ENCODE data around the gene ST7.

ST7 gene

DNA sequence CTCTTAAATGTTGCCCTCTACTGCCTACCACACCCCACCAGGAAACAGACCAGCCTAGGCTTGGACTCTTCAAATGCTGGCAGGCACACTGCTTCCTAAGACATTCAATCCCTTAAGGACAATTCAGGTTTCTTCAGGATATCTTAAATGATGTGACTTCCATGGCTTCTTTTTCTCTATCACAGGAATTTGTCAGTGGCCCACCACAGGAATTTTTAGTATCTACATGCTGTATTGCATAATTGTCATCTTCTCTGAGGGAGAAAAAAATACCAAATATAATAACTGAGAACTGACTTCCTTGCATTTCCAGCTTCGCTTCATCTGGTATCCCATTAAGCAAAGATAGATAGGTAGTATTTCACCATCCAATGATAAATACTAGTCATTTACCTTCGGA lies 240.3 kb downstream of the ST7 start:
- no peaks in the 10 kb centered on the region for H3K4me1 Mint-ChIP-seq (ENCODE audit: low read depth)
- H3K27ac Mint-ChIP-seq = no peak overlapping the region
- no peak for DNase-seq (ENCODE audit: low spot score)
- no peaks in the 10 kb centered on the region for H3K9me3 Mint-ChIP-seq
- no peaks in the 10 kb centered on the region for H3K36me3 Mint-ChIP-seq (ENCODE audit: low read depth)
- H3K4me3 Mint-ChIP-seq = no peak overlapping the region
- H3K27me3 Mint-ChIP-seq (ENCODE audit: low read depth) = no peaks in the 10 kb centered on the region

DNA sequence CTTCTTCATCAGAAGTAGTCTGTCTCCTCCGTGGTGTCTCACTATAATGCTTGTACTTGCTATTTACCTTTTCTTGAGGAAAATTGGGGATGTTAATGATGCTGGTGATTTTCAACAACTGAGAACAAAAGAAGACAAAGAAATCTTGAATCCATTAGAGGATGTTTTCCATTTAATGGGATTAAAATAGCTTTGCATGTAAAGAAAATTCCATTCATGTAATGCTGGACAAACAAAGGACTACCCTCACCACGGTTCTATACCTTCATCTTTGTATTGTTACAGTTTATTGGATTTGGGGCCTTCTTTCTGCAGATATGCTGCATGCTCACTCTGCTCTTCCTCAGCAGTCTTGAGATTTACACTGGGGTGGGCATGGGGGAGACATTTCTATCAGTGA lies 241.1 kb downstream of the ST7 start:
- no peaks in the 10 kb centered on the region for H3K4me1 Mint-ChIP-seq (ENCODE audit: low read depth)
- H3K36me3 Mint-ChIP-seq (ENCODE audit: low read depth) = no peaks in the 10 kb centered on the region
- H3K4me3 Mint-ChIP-seq = no peak overlapping the region
- no peaks in the 10 kb centered on the region for H3K27me3 Mint-ChIP-seq (ENCODE audit: low read depth)
- H3K27ac Mint-ChIP-seq = no peak overlapping the region
- no peaks in the 10 kb centered on the region for H3K9me3 Mint-ChIP-seq
- DNase-seq (ENCODE audit: low spot score) = no peak

DNA sequence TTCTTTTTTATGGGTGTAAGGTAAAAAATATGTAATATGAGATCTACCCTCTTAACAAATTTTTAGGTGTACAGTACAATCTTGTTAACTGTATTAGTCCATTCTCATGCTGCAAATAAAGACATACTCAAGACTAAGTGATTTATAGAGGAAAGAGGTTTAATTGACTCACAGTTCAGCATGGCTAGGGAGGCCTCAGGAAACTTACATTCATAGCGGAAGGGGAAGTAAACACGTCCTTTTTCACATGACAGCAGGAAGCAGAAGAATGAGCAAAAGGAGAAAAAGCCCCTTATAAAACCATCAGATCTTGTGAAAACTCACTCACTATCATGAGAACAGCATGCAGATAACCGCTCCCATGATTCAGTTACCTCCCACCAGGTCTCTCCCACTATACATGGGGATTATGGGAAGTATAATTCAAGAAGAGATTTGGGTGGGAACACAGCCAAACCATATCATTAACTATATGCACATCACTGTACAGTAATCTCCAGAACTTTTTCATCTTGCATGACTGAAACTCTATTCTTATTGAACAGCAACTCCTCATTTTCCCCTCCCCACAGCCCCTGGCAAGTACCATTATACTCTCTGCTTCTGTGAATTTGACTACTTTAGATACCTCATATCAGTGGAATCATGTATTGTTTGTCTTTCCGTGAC lies 242.2 kb downstream of the ST7 start:
- no peak overlapping the region for H3K27ac Mint-ChIP-seq
- H3K27me3 Mint-ChIP-seq (ENCODE audit: low read depth) = no peaks in the 10 kb centered on the region
- no peaks in the 10 kb centered on the region for H3K36me3 Mint-ChIP-seq (ENCODE audit: low read depth)
- no peak for DNase-seq (ENCODE audit: low spot score)
- H3K9me3 Mint-ChIP-seq = no peaks in the 10 kb centered on the region
- no peak overlapping the region for H3K4me3 Mint-ChIP-seq
- no peaks in the 10 kb centered on the region for H3K4me1 Mint-ChIP-seq (ENCODE audit: low read depth)

DNA sequence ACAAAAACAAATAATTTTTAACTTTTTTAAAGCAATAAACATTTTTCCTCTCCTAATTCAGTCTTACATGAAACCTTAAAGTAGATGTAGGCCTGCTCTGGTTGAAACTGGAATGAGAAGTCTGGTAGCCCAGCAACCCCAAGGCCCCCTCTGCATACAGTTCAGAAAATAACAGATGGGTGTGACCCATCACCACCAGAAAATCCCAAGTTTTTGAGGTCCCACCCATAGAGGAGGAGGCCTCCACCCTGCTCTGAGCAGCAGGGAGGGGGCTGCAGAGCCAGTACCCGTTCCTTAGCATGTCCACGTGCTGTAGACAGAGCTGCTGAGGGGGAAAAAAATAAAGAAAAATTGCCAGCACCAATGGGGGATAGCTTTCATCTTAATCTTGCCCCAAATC lies 246.8 kb downstream of the ST7 start:
- no peaks in the 10 kb centered on the region for H3K36me3 Mint-ChIP-seq (ENCODE audit: low read depth)
- no peaks in the 10 kb centered on the region for H3K27me3 Mint-ChIP-seq (ENCODE audit: low read depth)
- H3K27ac Mint-ChIP-seq = no peak overlapping the region

DNA sequence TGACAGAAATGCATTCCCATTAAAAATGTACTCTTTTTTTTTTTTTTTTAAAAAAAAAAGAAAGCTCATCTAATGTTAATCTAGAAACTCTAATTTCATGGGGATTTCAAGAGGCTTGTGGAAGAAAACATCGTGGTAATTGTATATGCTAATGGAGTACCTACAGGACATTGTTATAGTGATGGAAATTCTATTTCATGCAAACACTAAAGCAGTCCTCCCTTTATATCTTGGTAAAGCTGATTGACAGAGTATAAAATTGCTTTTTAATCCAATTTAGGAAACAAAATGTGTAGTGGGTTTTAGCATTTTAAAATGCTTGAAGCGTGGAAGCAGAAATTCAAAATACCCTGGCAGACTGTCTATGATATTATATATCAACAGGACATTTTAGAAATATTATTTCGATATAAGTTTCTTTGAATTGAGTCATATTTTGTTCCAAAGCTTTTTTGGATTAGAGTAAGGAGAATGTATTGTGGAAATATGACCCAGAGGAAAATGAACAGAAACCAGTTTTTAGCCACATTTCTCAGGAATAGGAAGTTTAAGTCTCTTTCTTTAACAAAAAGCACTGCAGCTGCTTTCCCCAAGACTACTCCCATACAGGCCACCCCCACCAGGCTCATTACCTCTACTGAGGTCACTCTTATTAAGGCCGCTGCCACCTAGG lies 247.6 kb downstream of the ST7 start:
- no peaks in the 10 kb centered on the region for H3K9me3 Mint-ChIP-seq
- no peak overlapping the region for H3K4me3 Mint-ChIP-seq
- H3K27ac Mint-ChIP-seq = no peak overlapping the region
- no peaks in the 10 kb centered on the region for H3K4me1 Mint-ChIP-seq (ENCODE audit: low read depth)
- no peaks in the 10 kb centered on the region for H3K36me3 Mint-ChIP-seq (ENCODE audit: low read depth)
- DNase-seq (ENCODE audit: low spot score) = no peak
- H3K27me3 Mint-ChIP-seq (ENCODE audit: low read depth) = no peaks in the 10 kb centered on the region

More for the DNA sequence above, 246.8 kb downstream of the ST7 start:
- Mint-ChIP-seq H3K4me3 (no peak overlapping the region), H3K9me3 (no peaks in the 10 kb centered on the region), H3K4me1 (ENCODE audit: low read depth) (no peaks in the 10 kb centered on the region)
- DNase-seq (ENCODE audit: low spot score) = no peak

DNA sequence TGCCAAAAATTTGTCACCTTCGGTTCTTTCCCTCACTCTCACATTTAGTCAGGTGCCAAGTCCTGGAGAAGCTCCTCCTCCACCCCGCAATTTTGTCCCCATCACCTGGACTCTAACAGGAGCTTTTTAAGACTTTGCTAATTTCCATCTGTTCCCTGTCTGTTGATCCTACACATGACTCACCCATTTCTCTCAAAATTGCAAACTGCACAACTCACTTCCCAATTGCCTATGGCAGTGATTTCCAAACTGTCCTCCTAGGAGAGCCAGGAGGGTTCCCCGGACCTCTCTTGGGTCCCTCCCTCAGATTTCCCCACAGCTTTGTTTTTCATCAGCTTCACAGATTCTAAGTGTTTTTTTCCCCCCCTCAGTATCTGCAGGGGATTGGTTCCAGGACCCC lies 249.2 kb downstream of the ST7 start:
- Mint-ChIP-seq H3K27me3 (ENCODE audit: low read depth) (no peaks in the 10 kb centered on the region), H3K9me3 (no peaks in the 10 kb centered on the region), H3K4me3 (no peak overlapping the region), H3K36me3 (ENCODE audit: low read depth) (no peaks in the 10 kb centered on the region), H3K27ac (no peak overlapping the region), H3K4me1 (ENCODE audit: low read depth) (no peaks in the 10 kb centered on the region)
- no peak for DNase-seq (ENCODE audit: low spot score)

DNA sequence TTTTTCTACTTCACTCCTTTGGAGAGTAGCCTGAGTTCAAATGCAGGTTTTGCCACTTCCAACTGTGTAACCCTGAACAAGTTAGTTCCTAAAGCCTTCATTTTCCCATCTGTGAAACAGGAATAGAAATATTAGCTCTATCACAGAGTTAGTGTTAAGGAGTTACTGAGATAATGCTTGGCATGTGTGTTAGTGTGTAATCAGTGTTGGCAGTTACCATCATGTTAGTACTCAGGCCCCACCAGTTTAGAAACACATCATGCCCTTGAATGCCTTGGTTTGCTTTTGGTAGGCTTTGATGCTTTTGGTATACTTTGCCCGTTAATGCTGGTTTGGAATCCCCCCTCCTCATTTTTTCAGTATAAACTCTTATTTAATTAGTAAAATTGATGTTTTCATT lies 249.9 kb downstream of the ST7 start:
- Mint-ChIP-seq H3K36me3 (ENCODE audit: low read depth) (no peaks in the 10 kb centered on the region), H3K27me3 (ENCODE audit: low read depth) (no peaks in the 10 kb centered on the region), H3K27ac (no peak overlapping the region), H3K4me1 (ENCODE audit: low read depth) (no peaks in the 10 kb centered on the region), H3K4me3 (no peak overlapping the region), H3K9me3 (no peaks in the 10 kb centered on the region)
- DNase-seq (ENCODE audit: low spot score) = no peak

DNA sequence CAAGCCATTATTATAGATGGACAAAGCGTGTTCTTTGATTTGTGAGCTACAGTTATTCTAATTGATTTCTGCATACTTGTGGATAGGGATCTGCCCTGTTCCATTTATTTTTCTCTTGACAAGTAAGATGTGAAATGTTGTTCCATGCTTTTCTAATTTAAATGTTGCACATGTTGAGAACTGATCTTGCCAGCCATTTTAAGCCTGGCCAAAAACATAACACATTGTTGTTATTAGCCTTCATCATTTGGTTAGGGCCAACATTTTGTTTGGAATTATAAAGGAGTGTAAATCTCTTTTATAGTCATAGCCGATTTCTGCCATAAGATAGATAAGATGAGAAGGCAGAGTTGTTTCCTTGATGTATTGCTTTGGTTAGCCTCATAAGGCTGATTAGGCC lies 252.6 kb downstream of the ST7 start:
- no peaks in the 10 kb centered on the region for H3K9me3 Mint-ChIP-seq
- H3K27me3 Mint-ChIP-seq (ENCODE audit: low read depth) = no peaks in the 10 kb centered on the region
- H3K4me1 Mint-ChIP-seq (ENCODE audit: low read depth) = no peaks in the 10 kb centered on the region
- H3K27ac Mint-ChIP-seq = no peak overlapping the region
- H3K4me3 Mint-ChIP-seq = no peak overlapping the region
- no peaks in the 10 kb centered on the region for H3K36me3 Mint-ChIP-seq (ENCODE audit: low read depth)
- no peak for DNase-seq (ENCODE audit: low spot score)

DNA sequence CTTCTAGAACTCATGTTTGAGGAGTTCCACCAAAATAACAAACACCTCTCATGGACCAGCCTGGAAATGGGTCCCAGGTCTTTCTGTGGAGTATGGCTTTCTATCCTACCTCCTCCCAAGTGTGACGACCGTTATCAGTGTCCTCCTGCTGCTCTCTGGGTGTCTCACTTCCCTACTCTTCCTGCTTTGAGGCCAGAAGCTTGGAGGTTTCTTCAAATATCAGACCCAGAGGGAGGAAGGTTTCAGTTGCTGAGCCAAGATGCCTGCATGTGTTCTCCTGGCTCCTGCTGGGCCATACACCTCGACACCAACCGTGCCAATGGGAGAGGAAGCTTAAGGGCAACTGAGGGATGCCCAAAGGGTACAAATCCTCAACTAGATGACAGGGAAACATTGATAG lies 255.0 kb downstream of the ST7 start:
- Mint-ChIP-seq H3K27me3 (ENCODE audit: low read depth) (no peaks in the 10 kb centered on the region), H3K9me3 (no peaks in the 10 kb centered on the region), H3K27ac (no peak overlapping the region), H3K4me1 (ENCODE audit: low read depth) (no peaks in the 10 kb centered on the region), H3K36me3 (ENCODE audit: low read depth) (no peaks in the 10 kb centered on the region), H3K4me3 (no peak overlapping the region)
- DNase-seq (ENCODE audit: low spot score) = no peak

DNA sequence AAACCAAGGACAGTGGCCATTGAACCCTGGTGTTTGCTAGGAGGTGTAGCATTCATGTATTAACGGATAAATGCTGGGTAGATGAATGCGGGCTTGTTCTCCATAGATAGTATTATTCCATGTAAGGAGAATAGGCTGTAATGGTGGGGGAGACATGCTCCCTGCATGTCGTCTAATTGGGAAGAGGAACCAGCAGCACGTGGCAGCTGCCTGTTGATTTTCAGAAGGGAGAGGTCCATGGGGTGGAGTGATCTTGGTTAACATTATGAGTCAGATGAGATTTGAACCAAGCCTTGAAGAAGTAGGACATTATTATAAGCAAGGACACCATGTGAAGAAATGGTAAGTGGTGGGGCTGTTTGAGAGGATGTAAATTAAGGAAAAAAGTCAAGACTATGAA lies 257.1 kb downstream of the ST7 start:
- Mint-ChIP-seq H3K4me3 (no peak overlapping the region), H3K36me3 (ENCODE audit: low read depth) (no peaks in the 10 kb centered on the region), H3K4me1 (ENCODE audit: low read depth) (no peaks in the 10 kb centered on the region), H3K9me3 (no peaks in the 10 kb centered on the region), H3K27ac (no peak overlapping the region), H3K27me3 (ENCODE audit: low read depth) (no peaks in the 10 kb centered on the region)
- no peak for DNase-seq (ENCODE audit: low spot score)

DNA sequence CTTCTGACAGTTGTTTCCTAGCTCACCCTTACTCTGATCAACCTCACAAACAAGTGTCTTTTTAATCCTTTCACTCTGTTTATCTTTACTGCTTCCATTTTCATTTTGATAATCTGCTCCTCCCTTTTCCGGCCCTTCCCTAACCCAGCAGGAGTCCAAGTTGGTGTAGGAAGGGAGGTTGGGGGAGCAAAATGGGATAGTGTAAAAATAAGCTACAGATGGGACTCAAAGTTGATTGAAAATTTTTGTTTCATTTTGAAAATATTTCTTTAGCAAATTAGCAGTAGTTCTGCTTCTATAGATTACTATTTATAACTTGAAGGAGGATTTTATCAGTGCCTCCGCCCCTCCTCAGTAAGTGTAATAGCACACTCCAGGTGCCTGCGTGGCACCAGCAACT lies 257.6 kb downstream of the ST7 start:
- Mint-ChIP-seq H3K4me3 (no peak overlapping the region), H3K27ac (no peak overlapping the region), H3K36me3 (ENCODE audit: low read depth) (no peaks in the 10 kb centered on the region), H3K27me3 (ENCODE audit: low read depth) (no peaks in the 10 kb centered on the region), H3K9me3 (no peaks in the 10 kb centered on the region), H3K4me1 (ENCODE audit: low read depth) (no peaks in the 10 kb centered on the region)
- DNase-seq (ENCODE audit: low spot score) = no peak

DNA sequence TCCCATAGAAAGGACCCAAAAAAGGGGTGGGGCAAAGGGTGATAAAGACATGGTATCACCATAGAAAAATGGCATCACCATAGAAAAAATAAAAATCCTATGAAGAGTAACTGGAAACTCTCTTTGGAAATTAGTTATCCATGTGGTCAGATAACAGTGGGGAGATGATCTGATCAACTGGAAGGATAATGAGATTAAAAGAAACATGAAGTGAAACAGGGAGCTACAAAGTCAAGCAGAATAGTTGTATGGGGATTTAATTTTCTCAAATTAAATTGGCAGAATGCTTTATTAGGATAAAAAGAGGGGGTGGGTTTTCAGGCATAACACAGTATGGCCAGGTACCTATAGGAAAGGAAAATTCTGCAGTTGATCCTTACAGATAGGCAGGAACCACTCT lies 258.3 kb downstream of the ST7 start:
- H3K4me1 Mint-ChIP-seq (ENCODE audit: low read depth) = no peaks in the 10 kb centered on the region
- no peaks in the 10 kb centered on the region for H3K36me3 Mint-ChIP-seq (ENCODE audit: low read depth)
- no peaks in the 10 kb centered on the region for H3K27me3 Mint-ChIP-seq (ENCODE audit: low read depth)
- no peak for DNase-seq (ENCODE audit: low spot score)
- no peaks in the 10 kb centered on the region for H3K9me3 Mint-ChIP-seq
- no peak overlapping the region for H3K27ac Mint-ChIP-seq
- H3K4me3 Mint-ChIP-seq = no peak overlapping the region

DNA sequence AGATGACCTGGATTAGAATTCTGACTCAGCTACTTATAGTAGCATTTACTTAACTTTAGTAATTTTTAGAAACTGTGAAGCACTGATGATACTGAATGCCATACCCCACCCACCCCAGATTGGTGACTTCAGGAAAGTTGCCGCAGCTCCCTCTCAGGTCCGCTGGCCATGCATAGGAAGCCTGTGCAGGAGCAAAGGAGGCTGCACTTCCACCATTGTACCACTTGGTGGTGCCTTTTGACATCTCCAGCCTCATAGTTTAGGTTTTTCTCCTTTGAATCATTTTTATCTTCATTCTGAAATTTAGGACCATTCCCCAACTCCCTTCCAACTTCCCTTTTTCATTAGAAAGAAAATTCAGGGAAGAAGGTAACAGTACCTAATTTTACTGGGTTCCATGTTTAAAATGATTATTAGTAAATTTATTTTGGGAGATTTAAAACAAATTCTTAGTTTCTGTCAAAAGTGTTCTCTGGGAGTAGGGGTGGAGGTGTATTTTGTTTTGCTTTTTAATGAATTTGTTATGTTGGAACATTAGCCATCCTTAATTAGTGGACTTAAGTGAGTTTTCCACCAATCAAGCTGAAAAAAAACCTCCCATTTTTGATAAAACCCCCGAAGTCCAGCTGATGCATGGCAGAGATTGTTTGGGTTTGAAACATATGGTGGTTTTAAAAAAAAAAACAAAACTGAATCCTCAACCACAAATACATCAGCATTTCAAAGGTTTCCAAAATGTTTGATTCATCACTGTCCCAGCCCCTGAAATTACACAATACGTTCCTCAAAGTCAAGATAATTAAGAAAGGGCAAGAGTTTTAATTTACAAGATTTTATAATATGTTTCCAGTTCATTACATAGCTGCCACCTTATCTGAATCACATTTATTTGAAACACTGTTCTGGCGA lies 259.9 kb downstream of the ST7 start:
- Mint-ChIP-seq H3K36me3 (ENCODE audit: low read depth) (no peaks in the 10 kb centered on the region), H3K27me3 (ENCODE audit: low read depth) (no peaks in the 10 kb centered on the region), H3K4me1 (ENCODE audit: low read depth) (no peaks in the 10 kb centered on the region), H3K9me3 (no peaks in the 10 kb centered on the region), H3K4me3 (no peak overlapping the region), H3K27ac (no peak overlapping the region)
- DNase-seq (ENCODE audit: low spot score) = peak; percentile 18

DNA sequence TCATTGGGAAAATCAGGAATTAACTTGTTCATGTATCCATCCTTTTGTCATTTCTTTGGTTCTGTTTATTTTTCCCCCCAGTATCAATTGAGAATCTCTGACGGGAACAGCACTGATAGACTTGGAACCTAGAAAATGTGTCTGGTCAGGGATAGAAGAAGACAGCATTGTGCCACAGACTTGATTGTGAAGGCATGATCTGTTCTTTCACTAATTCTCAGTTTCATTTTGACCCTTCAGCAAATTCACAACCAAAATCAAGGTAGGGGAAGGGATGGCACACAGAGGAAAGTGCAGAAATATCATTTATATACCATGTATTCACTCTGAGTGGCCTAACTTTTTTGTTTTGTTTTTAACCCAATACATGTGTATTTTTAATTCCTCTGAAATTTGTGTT lies 262.7 kb downstream of the ST7 start:
- H3K4me3 Mint-ChIP-seq = no peak overlapping the region
- H3K36me3 Mint-ChIP-seq (ENCODE audit: low read depth) = no peaks in the 10 kb centered on the region
- H3K9me3 Mint-ChIP-seq = no peaks in the 10 kb centered on the region
- no peak for DNase-seq (ENCODE audit: low spot score)
- no peaks in the 10 kb centered on the region for H3K27me3 Mint-ChIP-seq (ENCODE audit: low read depth)
- no peak overlapping the region for H3K27ac Mint-ChIP-seq
- no peaks in the 10 kb centered on the region for H3K4me1 Mint-ChIP-seq (ENCODE audit: low read depth)
